ENCODE measurements around the gene INPP4B. TPM values are rescaled to one million over a fixed set of nuclear protein-coding genes. Genes with fewer than 3 reads are reported as not detected.

Gene INPP4B
- total RNA-seq, 1 donor from 2014 or later, result 4.9 TPM

GRCh38 chr4:142858965-142859364 lies 12.9 kb upstream of the INPP4B start:
- no peak for TF ChIP-seq CTCF (IDR thresholded peaks at IDR 0.05; ENCODE audit: unreplicated experiment)
- no peak overlapping the region for H3K27ac Mint-ChIP-seq (ENCODE audit: unreplicated experiment)
- no peak for DNase-seq (ENCODE audit: low spot score)
- H3K4me1 Mint-ChIP-seq (ENCODE audit: unreplicated experiment), result no peaks in the 10 kb centered on the region
- no peaks in the 10 kb centered on the region for H3K36me3 Mint-ChIP-seq (ENCODE audit: low read depth, unreplicated experiment)
- no peaks in the 10 kb centered on the region for H3K27me3 Mint-ChIP-seq (ENCODE audit: unreplicated experiment)
- no peaks in the 10 kb centered on the region for H3K9me3 Mint-ChIP-seq (ENCODE audit: unreplicated experiment)
- no peak overlapping the region for H3K4me3 Mint-ChIP-seq (ENCODE audit: unreplicated experiment)

- no peak for TF ChIP-seq CTCF (IDR thresholded peaks at IDR 0.05; ENCODE audit: unreplicated experiment)
- Mint-ChIP-seq H3K4me3 (ENCODE audit: unreplicated experiment) (no peak overlapping the region), H3K36me3 (ENCODE audit: low read depth, unreplicated experiment) (no peaks in the 10 kb centered on the region)
These were observed 12.3 kb upstream of the INPP4B start for GRCh38 chr4:142858446-142858845.

GRCh38 chr4:142856576-142856975 lies 10.5 kb upstream of the INPP4B start:
- Mint-ChIP-seq H3K9me3 (ENCODE audit: unreplicated experiment) (no peaks in the 10 kb centered on the region), H3K27me3 (ENCODE audit: unreplicated experiment) (no peaks in the 10 kb centered on the region), H3K4me3 (ENCODE audit: unreplicated experiment) (no peak overlapping the region), H3K36me3 (ENCODE audit: low read depth, unreplicated experiment) (no peaks in the 10 kb centered on the region), H3K4me1 (ENCODE audit: unreplicated experiment) (no peaks in the 10 kb centered on the region), H3K27ac (ENCODE audit: unreplicated experiment) (no peak overlapping the region)
- no peak for DNase-seq (ENCODE audit: low spot score)
- TF ChIP-seq CTCF (IDR thresholded peaks at IDR 0.05; ENCODE audit: unreplicated experiment), result no peak

More at GRCh38 chr4:142858446-142858845, 12.3 kb upstream of the INPP4B start:
- no peaks in the 10 kb centered on the region for H3K4me1 Mint-ChIP-seq (ENCODE audit: unreplicated experiment)
- DNase-seq (ENCODE audit: low spot score), result no peak
- H3K27me3 Mint-ChIP-seq (ENCODE audit: unreplicated experiment), result no peaks in the 10 kb centered on the region
- H3K27ac Mint-ChIP-seq (ENCODE audit: unreplicated experiment), result no peak overlapping the region
- no peaks in the 10 kb centered on the region for H3K9me3 Mint-ChIP-seq (ENCODE audit: unreplicated experiment)

- H3K27me3 Mint-ChIP-seq (ENCODE audit: unreplicated experiment), result peaks cover 4% of the 10 kb centered on the region
- no peak for DNase-seq (ENCODE audit: low spot score)
- TF ChIP-seq CTCF (IDR thresholded peaks at IDR 0.05; ENCODE audit: unreplicated experiment), result no peak
- no peak overlapping the region for H3K4me3 Mint-ChIP-seq (ENCODE audit: unreplicated experiment)
- no peak overlapping the region for H3K27ac Mint-ChIP-seq (ENCODE audit: unreplicated experiment)
- no peaks in the 10 kb centered on the region for H3K9me3 Mint-ChIP-seq (ENCODE audit: unreplicated experiment)
- no peaks in the 10 kb centered on the region for H3K4me1 Mint-ChIP-seq (ENCODE audit: unreplicated experiment)
- no peaks in the 10 kb centered on the region for H3K36me3 Mint-ChIP-seq (ENCODE audit: low read depth, unreplicated experiment)
These were observed 4.4 kb upstream of the INPP4B start for GRCh38 chr4:142850478-142850877.

GRCh38 chr4:142846729-142847596 lies 862 bp upstream of the INPP4B start:
- Mint-ChIP-seq H3K27ac (ENCODE audit: unreplicated experiment) (no peak overlapping the region), H3K27me3 (ENCODE audit: unreplicated experiment) (peaks cover 10% of the 10 kb centered on the region), H3K4me3 (ENCODE audit: unreplicated experiment) (peak overlapping the region; percentile 89), H3K4me1 (ENCODE audit: unreplicated experiment) (no peaks in the 10 kb centered on the region), H3K36me3 (ENCODE audit: low read depth, unreplicated experiment) (no peaks in the 10 kb centered on the region), H3K9me3 (ENCODE audit: unreplicated experiment) (no peaks in the 10 kb centered on the region)
- peak; percentile 30 for TF ChIP-seq CTCF (IDR thresholded peaks at IDR 0.05; ENCODE audit: unreplicated experiment)
- peak; percentile 30 for DNase-seq (ENCODE audit: low spot score)

All from endothelial cell (in vitro differentiated cells).